ENCODE data around the gene ADCY3. TPM values are rescaled to one million over a fixed set of nuclear protein-coding genes. Genes with fewer than 3 reads are reported as not detected.

Gene ADCY3
- total RNA-seq, 3 donors from 2014 or later (not counting 1 experiment from before 2014, with no cell fraction given) = 5.4 to 9.2 (median 7.6) TPM

DNA sequence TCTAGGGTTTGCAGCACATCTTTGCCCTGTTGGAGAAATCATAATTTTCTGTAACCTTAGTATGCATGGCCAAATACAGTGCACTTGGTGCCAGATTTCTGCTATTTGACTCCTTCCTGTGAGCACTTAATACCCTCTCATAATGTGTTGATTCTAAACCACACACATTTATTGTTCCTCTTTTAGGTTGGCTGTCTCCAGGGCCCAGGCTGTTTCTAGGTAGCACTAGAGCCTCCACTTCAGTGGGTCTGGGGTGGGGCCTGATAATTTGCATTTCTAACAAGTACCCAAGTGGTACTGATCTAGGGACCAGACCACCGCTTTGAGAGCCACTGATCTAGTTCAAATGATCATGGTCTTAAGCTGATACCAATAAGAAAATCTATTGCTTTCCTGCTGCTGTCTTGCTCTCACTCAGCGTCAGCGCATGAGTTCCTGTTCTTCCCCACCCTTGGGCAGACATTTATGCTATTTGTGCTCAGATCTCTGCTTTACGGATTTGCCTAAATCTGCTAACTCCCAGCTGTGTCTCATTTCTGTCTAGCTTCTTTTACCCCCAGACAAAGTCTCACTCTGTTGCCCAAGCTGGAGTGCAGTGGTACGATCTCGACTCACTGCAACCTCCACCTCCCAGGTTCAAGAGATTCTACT is 134.2 kb downstream of the ADCY3 start:
- H3K4me1 ChIP-seq (ENCODE audit: control insufficient read depth, insufficient read depth, low read length) = no peaks in the 10 kb centered on the region
- TF ChIP-seq CTCF (IDR thresholded peaks at IDR 0.05) = no peak
- Mint-ChIP-seq H3K27ac (no peak overlapping the region), H3K4me3 (no peak overlapping the region), H3K36me3 (peaks cover 8% of the 10 kb centered on the region), H3K27me3 (ENCODE audit: low read depth in 2 of 2) (no peaks in the 10 kb centered on the region), H3K9me3 (no peaks in the 10 kb centered on the region), H3K4me1 (peaks cover 0 to 7% of the 10 kb centered on the region in 2 donors)
- peak in 1 of 3 donors; percentile 28 for ATAC-seq
- H3K27me3 ChIP-seq (ENCODE audit: control insufficient read depth, insufficient read depth, low read length) = no peaks in the 10 kb centered on the region
- 50% methylated on average over 6 of the region's 6 CpGs for WGBS (ENCODE audit: insufficient coverage)
- no peaks in the 10 kb centered on the region for H3K36me3 ChIP-seq (ENCODE audit: control insufficient read depth, insufficient read depth, low read length)
- no peak for DNase-seq
- no peaks in the 10 kb centered on the region for H3K9me3 ChIP-seq (ENCODE audit: control insufficient read depth, insufficient read depth, low read length)
- H3K27ac ChIP-seq (ENCODE audit: low read length) = peak overlapping the region; percentile 30
- intact Hi-C loops (cut with micrococcal nuclease) = no loop called here
- H3K4me3 ChIP-seq (ENCODE audit: low read length) = no peak overlapping the region

GRCh38 chr2:24783641-24784040 is 136.4 kb downstream of the ADCY3 start:
- no peak for ATAC-seq
- no peaks in the 10 kb centered on the region for H3K27me3 ChIP-seq (ENCODE audit: control insufficient read depth, insufficient read depth, low read length)
- intact Hi-C loops (cut with micrococcal nuclease) = no loop called here
- H3K36me3 Mint-ChIP-seq = peaks cover 3% of the 10 kb centered on the region
- H3K4me1 ChIP-seq (ENCODE audit: control insufficient read depth, insufficient read depth, low read length) = no peaks in the 10 kb centered on the region
- no peak for DNase-seq
- H3K27me3 Mint-ChIP-seq (ENCODE audit: low read depth in 2 of 2) = no peaks in the 10 kb centered on the region
- H3K36me3 ChIP-seq (ENCODE audit: control insufficient read depth, insufficient read depth, low read length) = no peaks in the 10 kb centered on the region
- no peak for TF ChIP-seq CTCF (IDR thresholded peaks at IDR 0.05)
- H3K9me3 ChIP-seq (ENCODE audit: control insufficient read depth, insufficient read depth, low read length) = no peaks in the 10 kb centered on the region
- H3K4me1 Mint-ChIP-seq = peaks cover 0 to 7% of the 10 kb centered on the region in 2 donors
- WGBS (ENCODE audit: insufficient coverage) = 92% methylated on average over 3 of the region's 3 CpGs
- no peak overlapping the region for H3K4me3 ChIP-seq (ENCODE audit: low read length)
- no peak overlapping the region for H3K27ac Mint-ChIP-seq
- H3K9me3 Mint-ChIP-seq = no peaks in the 10 kb centered on the region
- H3K4me3 Mint-ChIP-seq = no peak overlapping the region
- H3K27ac ChIP-seq (ENCODE audit: low read length) = no peak overlapping the region

- no peaks in the 10 kb centered on the region for H3K36me3 Mint-ChIP-seq
- ATAC-seq (no peak), DNase-seq (no peak)
- H3K27ac ChIP-seq (ENCODE audit: low read length) = no peak overlapping the region
- intact Hi-C loops (cut with micrococcal nuclease) = no loop called here
- H3K27me3 ChIP-seq (ENCODE audit: control insufficient read depth, insufficient read depth, low read length) = no peaks in the 10 kb centered on the region
- no peak overlapping the region for H3K4me3 ChIP-seq (ENCODE audit: low read length)
- no peaks in the 10 kb centered on the region for H3K36me3 ChIP-seq (ENCODE audit: control insufficient read depth, insufficient read depth, low read length)
- H3K9me3 ChIP-seq (ENCODE audit: control insufficient read depth, insufficient read depth, low read length) = no peaks in the 10 kb centered on the region
- TF ChIP-seq CTCF (IDR thresholded peaks at IDR 0.05) = no peak
- no peaks in the 10 kb centered on the region for H3K4me1 ChIP-seq (ENCODE audit: control insufficient read depth, insufficient read depth, low read length)
- 34% methylated on average over 2 of the region's 2 CpGs for WGBS (ENCODE audit: insufficient coverage)
- no peaks in the 10 kb centered on the region for H3K9me3 Mint-ChIP-seq
- no peaks in the 10 kb centered on the region for H3K4me1 Mint-ChIP-seq
- no peak overlapping the region for H3K27ac Mint-ChIP-seq
- H3K4me3 Mint-ChIP-seq = no peak overlapping the region
- no peaks in the 10 kb centered on the region for H3K27me3 Mint-ChIP-seq (ENCODE audit: low read depth in 2 of 2)
Observed at GRCh38 chr2:24779116-24779515, 140.9 kb downstream of the ADCY3 start.

DNA sequence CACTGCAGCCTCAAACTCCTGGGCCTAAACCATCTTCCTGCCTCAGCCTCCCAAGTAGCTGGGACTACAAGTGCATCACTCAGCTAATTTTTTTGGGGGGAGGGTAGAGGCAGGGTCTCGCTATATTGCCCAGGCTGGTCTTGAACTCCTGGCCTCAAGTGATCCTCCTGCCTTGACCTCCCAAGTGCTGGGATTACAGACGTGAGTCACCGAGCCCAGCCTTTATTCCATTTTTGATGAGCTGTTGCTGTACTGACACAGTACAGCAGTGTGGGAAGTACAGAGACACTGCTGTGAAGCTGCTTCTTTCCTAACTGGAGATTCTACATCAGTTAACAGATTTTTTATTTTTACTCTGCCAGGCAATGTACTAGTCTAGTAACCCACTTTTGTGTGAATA is 145.7 kb downstream of the ADCY3 start:
- DNase-seq (no peak), ATAC-seq (no peak)
- 89% methylated on average over 3 of the region's 3 CpGs for WGBS (ENCODE audit: insufficient coverage)
- no peaks in the 10 kb centered on the region for H3K9me3 ChIP-seq (ENCODE audit: control insufficient read depth, insufficient read depth, low read length)
- no peak for TF ChIP-seq CTCF (IDR thresholded peaks at IDR 0.05)
- intact Hi-C loops (cut with micrococcal nuclease) = no loop called here
- H3K36me3 ChIP-seq (ENCODE audit: control insufficient read depth, insufficient read depth, low read length) = peaks cover 13% of the 10 kb centered on the region
- H3K4me3 ChIP-seq (ENCODE audit: low read length) = no peak overlapping the region
- H3K27me3 ChIP-seq (ENCODE audit: control insufficient read depth, insufficient read depth, low read length) = no peaks in the 10 kb centered on the region
- H3K27ac ChIP-seq (ENCODE audit: low read length) = no peak overlapping the region
- Mint-ChIP-seq H3K4me1 (peaks cover 4 to 8% of the 10 kb centered on the region in 2 donors), H3K4me3 (no peak overlapping the region), H3K36me3 (peaks cover 8% of the 10 kb centered on the region), H3K27me3 (ENCODE audit: low read depth in 2 of 2) (no peaks in the 10 kb centered on the region), H3K9me3 (no peaks in the 10 kb centered on the region), H3K27ac (no peak overlapping the region)
- H3K4me1 ChIP-seq (ENCODE audit: control insufficient read depth, insufficient read depth, low read length) = no peaks in the 10 kb centered on the region
